SU-DHL-6 (cell line): ENCODE data around the gene SRP19.

ENCODE experiments used
- H2AFZ ChIP-seq: fragments of 200-600 bp; sonication (generic); 2 replicates; pipeline ENCODE4 v1.6.1; 2014; ENCODE audit warnings: low read depth, mild to moderate bottlenecking, moderate library complexity, mixed read lengths, antibody characterized with exemption, low read length; ENCODE audit not compliant: severe bottlenecking
- H3F3A ChIP-seq: fragments of 200-600 bp; shearing (Covaris generic); 2 replicates; pipeline ENCODE4 v1.6.0; 2016; ENCODE audit warnings: antibody characterized with exemption, mild to moderate bottlenecking; ENCODE audit not compliant: insufficient read depth
- H3K27ac ChIP-seq: fragments of 200-600 bp; sonication (generic); 2 replicates; pipeline ENCODE4 v1.5.1; 2016; ENCODE audit warnings: low read depth, mild to moderate bottlenecking, low read length, moderate library complexity, mixed read lengths
- H3K27me3 ChIP-seq: fragments of 200-600 bp; sonication (generic), shearing (Covaris generic); 2 replicates; pipeline ENCODE4 v1.6.0; 2014; ENCODE audit warnings: mild to moderate bottlenecking, low read length
- H3K36me3 ChIP-seq: fragments of 200-600 bp; sonication (generic); 2 replicates; pipeline ENCODE4 v1.6.1; 2014; ENCODE audit warnings: mild to moderate bottlenecking, low read length, mixed read lengths
- H3K4me2 ChIP-seq: fragments of 300-600, 200-600 bp; shearing (Covaris generic), sonication (generic); 2 replicates; pipeline ENCODE4 v1.6.0; 2014; ENCODE audit warnings: low read length, low read depth, mild to moderate bottlenecking; ENCODE audit not compliant: poor library complexity, severe bottlenecking
- H3K4me3 ChIP-seq: fragments of 200-600 bp; sonication (generic); 2 replicates; pipeline ENCODE4 v1.5.1; 2014; ENCODE audit warnings: antibody characterized with exemption, low read length, mild to moderate bottlenecking, mixed read lengths; ENCODE audit not compliant: insufficient read depth, poor library complexity, severe bottlenecking
- H3K79me2 ChIP-seq: fragments of 200-600 bp; sonication (generic); 2 replicates; pipeline ENCODE4 v1.6.1; 2014; ENCODE audit warnings: mild to moderate bottlenecking, low read length, moderate library complexity; ENCODE audit not compliant: insufficient read depth
- H3K9ac ChIP-seq: fragments of 200-600 bp; sonication (generic); 2 replicates; pipeline ENCODE4 v1.7.0; 2014; ENCODE audit warnings: mild to moderate bottlenecking, low read length
- H3K9me2 ChIP-seq: fragments of 200-600 bp; sonication (generic); replicated peaks from 2 replicates; pipeline ENCODE4 v1.6.1; 2014; ENCODE audit warnings: low read length; ENCODE audit not compliant: insufficient read depth
- H3K9me3 ChIP-seq: fragments of 200-600 bp; sonication (generic); 2 replicates; pipeline ENCODE4 v1.6.1; 2014; ENCODE audit warnings: low read length, mixed read lengths; ENCODE audit not compliant: insufficient read depth
- H4K20me1 ChIP-seq: fragments of 200-600 bp; sonication (generic); 2 replicates; pipeline ENCODE4 v1.6.1; 2014; ENCODE audit warnings: low read depth, mild to moderate bottlenecking, antibody characterized with exemption, low read length, moderate library complexity, mixed read lengths
- EZH2phosphoT487 ChIP-seq: fragments of 200-600 bp; sonication (generic), shearing (Covaris generic); conservative IDR thresholded peaks from 2 replicates; pipeline ENCODE4 v1.6.1; 2018; ENCODE audit warnings: mild to moderate bottlenecking, antibody characterized with exemption, low read length, moderate library complexity, mixed read lengths
- TF ChIP-seq, protein P1 (sequence below): fragments of 200-600 bp; sonication (generic); IDR thresholded peaks from one replicate; pipeline ENCODE4 v1.5.1; 2017; ENCODE audit warnings: antibody characterized with exemption, mild to moderate bottlenecking, low read length, moderate library complexity; ENCODE audit not compliant: insufficient read depth, poor library complexity, severe bottlenecking

The SRP19 gene

DNA sequence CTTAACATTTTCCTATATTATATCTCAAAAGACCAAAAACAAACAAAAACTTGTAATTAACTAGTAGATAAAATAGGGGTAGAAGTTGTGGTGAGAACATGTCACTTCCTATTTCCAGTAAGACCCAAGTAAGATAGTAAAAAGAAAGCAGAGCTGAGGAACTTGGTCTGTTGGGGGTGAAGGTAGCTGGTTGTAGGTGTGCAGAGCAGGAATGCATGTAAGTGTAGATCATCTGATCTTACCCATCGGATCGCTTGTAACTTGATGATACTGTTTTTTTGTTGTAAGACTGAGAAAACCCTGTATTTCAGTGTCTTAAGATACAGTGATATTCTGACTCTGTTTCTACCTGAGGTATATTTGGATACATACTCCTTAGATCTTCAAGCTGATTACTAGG, 5.7 kb downstream of the SRP19 start:
- Histone ChIP-seq H3K27me3 (no peaks in the 10 kb centered on the region), H3K9me3 (no peaks in the 10 kb centered on the region), H3K27ac (no peak overlapping the region), H3K79me2 (peaks cover 34% of the 10 kb centered on the region), H4K20me1 (peaks cover 5% of the 10 kb centered on the region; the same call in 1 of the 2 replicates), H3K36me3 (peaks cover 44% of the 10 kb centered on the region), H2AFZ (no peak overlapping the region), H3K4me2 (no peak overlapping the region), H3K4me3 (no peak overlapping the region), H3F3A (peaks cover 8% of the 10 kb centered on the region; the same call in 1 of the 2 replicates), H3K9ac (no peak overlapping the region), H3K9me2 (no peaks in the 10 kb centered on the region)
- TF ChIP-seq, protein P1, sequence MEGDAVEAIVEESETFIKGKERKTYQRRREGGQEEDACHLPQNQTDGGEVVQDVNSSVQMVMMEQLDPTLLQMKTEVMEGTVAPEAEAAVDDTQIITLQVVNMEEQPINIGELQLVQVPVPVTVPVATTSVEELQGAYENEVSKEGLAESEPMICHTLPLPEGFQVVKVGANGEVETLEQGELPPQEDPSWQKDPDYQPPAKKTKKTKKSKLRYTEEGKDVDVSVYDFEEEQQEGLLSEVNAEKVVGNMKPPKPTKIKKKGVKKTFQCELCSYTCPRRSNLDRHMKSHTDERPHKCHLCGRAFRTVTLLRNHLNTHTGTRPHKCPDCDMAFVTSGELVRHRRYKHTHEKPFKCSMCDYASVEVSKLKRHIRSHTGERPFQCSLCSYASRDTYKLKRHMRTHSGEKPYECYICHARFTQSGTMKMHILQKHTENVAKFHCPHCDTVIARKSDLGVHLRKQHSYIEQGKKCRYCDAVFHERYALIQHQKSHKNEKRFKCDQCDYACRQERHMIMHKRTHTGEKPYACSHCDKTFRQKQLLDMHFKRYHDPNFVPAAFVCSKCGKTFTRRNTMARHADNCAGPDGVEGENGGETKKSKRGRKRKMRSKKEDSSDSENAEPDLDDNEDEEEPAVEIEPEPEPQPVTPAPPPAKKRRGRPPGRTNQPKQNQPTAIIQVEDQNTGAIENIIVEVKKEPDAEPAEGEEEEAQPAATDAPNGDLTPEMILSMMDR = no peak
- TF ChIP-seq EZH2phosphoT487 = no peak

DNA sequence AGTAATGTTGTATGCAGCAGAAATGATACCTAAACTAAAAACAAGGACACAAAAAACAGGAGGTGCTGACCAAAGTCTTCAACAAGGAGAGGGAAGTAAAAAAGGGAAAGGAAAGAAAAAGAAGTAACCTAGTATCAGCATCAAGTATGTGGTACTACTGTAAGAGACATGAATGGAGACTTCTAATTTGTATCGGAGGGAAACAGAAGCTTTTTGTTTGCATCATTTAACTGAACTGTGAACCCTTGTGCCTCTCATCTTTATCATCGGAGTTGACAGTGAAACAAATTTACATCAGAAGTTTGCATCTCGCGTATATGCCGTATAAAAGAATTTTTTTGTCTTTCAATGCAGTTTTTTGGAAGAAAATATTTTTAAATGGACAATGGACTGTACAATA, 6.3 kb downstream of the SRP19 start:
- H4K20me1 ChIP-seq = no peaks in the 10 kb centered on the region; the same call in 1 of the 2 replicates

DNA sequence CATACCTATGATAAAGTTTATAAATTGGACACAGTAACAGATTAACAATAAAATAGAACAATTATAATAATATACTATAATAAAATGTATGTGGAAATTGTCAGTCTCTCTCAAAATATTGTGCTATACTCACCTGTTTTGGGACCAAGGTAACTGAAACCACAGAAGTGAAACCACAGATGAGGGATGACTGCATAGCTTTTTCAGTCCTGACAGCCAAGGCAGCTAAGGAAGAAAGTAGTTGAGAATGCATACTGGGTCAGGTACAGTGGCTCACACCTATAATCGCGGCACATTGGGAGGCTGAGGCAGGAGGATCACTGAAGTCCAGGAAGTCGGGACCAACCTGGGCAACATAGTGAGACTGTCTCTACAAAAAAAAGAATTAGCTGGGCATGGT, 8.9 kb downstream of the SRP19 start:
- H3K4me3 ChIP-seq = no peak overlapping the region
- H4K20me1 ChIP-seq = no peaks in the 10 kb centered on the region
- TF ChIP-seq, protein P1 = no peak
- TF ChIP-seq EZH2phosphoT487 = no peak
- H3K27me3 ChIP-seq = no peaks in the 10 kb centered on the region
- H3F3A ChIP-seq = peaks cover 11% of the 10 kb centered on the region; the same call in 1 of the 2 replicates
- peaks cover 23% of the 10 kb centered on the region for H3K36me3 ChIP-seq
- H3K4me2 ChIP-seq = no peak overlapping the region
- 0 out of 2 replicates have a peak, but pooled peaks cover 2% of the 10 kb centered on the region for H3K79me2 ChIP-seq
- no peak overlapping the region for H3K9ac ChIP-seq
- H3K9me3 ChIP-seq = no peaks in the 10 kb centered on the region
- no peaks in the 10 kb centered on the region for H3K9me2 ChIP-seq
- H3K27ac ChIP-seq = no peak overlapping the region
- no peak overlapping the region for H2AFZ ChIP-seq

More for the DNA sequence above, 6.3 kb downstream of the SRP19 start:
- TF ChIP-seq EZH2phosphoT487 = no peak
- TF ChIP-seq, protein P1 = no peak
- H3K27ac ChIP-seq = no peak overlapping the region
- no peaks in the 10 kb centered on the region for H3K27me3 ChIP-seq
- peaks cover 11% of the 10 kb centered on the region; the same call in 1 of the 2 replicates for H3F3A ChIP-seq
- H3K9me3 ChIP-seq = no peaks in the 10 kb centered on the region
- peaks cover 28% of the 10 kb centered on the region for H3K79me2 ChIP-seq
- no peak overlapping the region for H3K9ac ChIP-seq
- H3K9me2 ChIP-seq = no peaks in the 10 kb centered on the region
- H2AFZ ChIP-seq = no peak overlapping the region
- H3K4me2 ChIP-seq = no peak overlapping the region
- H3K4me3 ChIP-seq = no peak overlapping the region
- peaks cover 44% of the 10 kb centered on the region for H3K36me3 ChIP-seq
